Measurements from ENCODE around the gene MYH7.

- TF ChIP-seq, protein P1, sequence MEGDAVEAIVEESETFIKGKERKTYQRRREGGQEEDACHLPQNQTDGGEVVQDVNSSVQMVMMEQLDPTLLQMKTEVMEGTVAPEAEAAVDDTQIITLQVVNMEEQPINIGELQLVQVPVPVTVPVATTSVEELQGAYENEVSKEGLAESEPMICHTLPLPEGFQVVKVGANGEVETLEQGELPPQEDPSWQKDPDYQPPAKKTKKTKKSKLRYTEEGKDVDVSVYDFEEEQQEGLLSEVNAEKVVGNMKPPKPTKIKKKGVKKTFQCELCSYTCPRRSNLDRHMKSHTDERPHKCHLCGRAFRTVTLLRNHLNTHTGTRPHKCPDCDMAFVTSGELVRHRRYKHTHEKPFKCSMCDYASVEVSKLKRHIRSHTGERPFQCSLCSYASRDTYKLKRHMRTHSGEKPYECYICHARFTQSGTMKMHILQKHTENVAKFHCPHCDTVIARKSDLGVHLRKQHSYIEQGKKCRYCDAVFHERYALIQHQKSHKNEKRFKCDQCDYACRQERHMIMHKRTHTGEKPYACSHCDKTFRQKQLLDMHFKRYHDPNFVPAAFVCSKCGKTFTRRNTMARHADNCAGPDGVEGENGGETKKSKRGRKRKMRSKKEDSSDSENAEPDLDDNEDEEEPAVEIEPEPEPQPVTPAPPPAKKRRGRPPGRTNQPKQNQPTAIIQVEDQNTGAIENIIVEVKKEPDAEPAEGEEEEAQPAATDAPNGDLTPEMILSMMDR (optimal IDR thresholded peaks at IDR 0.05 in 1 of 3, IDR thresholded peaks at IDR 0.05 in 1 of 3, conservative IDR thresholded peaks at IDR 0.05 in 1 of 3; ENCODE audit: extremely low read depth in 1 of 3, insufficient read depth in 2 of 3, low read length in 3 of 3), result no peak
- no peak for TF ChIP-seq EZH2 (IDR thresholded peaks at IDR 0.05; ENCODE audit: low read length)
These were observed 3.1 kb downstream of the MYH7 start for GRCh38 chr14:23432102-23432925.
